GM12801 (cell line): ENCODE measurements around the gene HMX3.

Source experiments
- CTCF ChIP-seq: IDR thresholded peaks from one replicate; pipeline ENCODE4 v1.5.1; 2011; ENCODE audit warnings: control low read depth; ENCODE audit not compliant: insufficient read length; ENCODE audit errors: extremely low read depth

The HMX3 gene

DNA sequence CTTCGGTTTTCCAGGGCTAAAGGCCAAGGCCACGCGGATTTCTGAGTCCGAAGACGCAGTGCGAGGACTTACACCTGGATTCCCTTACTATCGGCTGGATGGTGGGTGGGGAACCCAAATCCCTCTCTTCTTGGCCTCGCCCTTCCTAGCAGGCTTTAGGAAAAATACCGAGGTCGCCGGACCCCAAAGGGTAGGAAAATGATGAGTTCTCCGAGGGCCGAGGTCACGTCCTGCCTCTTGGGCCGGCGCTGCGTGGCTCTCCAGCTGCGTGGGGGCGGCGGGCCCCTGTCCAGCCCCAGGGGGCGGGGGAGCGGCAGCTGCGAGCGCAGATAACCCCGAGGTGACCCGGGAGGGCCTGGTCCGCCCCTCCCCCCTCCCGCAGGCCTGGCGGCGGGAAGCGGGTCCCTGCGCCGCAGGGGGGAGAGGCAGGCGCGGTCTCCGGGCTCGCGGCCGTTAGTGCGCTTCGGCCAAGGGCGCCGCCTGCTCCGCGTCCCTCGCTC is 805 bp upstream of the HMX3 start:
- TF ChIP-seq CTCF, result no peak

DNA sequence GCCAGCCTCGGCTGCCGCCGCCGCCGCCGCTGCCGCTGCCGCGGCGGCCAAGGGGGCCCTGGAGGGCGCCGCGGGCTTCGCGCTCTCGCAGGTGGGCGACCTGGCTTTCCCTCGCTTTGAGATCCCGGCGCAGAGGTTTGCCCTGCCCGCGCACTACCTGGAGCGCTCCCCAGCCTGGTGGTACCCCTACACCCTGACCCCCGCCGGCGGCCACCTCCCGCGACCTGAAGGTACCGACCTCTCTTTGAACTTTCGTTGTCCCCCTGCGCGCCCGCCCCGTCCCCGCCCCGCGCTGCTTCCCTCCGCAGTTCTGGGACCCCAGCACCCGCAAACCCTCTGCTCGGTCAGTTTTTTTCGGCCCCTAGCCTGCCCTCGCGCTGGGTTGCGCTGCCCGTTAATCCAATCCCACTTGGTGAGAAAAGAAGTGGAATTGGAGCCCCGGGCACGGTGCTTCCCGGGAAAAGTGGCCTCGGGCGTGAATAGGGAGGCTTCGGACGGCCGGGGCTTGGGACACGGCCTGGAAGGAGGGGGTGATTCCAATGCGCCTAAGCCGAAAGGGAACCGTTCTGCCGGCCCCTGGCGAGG is 543 bp downstream of the HMX3 start:
- no peak for TF ChIP-seq CTCF

DNA sequence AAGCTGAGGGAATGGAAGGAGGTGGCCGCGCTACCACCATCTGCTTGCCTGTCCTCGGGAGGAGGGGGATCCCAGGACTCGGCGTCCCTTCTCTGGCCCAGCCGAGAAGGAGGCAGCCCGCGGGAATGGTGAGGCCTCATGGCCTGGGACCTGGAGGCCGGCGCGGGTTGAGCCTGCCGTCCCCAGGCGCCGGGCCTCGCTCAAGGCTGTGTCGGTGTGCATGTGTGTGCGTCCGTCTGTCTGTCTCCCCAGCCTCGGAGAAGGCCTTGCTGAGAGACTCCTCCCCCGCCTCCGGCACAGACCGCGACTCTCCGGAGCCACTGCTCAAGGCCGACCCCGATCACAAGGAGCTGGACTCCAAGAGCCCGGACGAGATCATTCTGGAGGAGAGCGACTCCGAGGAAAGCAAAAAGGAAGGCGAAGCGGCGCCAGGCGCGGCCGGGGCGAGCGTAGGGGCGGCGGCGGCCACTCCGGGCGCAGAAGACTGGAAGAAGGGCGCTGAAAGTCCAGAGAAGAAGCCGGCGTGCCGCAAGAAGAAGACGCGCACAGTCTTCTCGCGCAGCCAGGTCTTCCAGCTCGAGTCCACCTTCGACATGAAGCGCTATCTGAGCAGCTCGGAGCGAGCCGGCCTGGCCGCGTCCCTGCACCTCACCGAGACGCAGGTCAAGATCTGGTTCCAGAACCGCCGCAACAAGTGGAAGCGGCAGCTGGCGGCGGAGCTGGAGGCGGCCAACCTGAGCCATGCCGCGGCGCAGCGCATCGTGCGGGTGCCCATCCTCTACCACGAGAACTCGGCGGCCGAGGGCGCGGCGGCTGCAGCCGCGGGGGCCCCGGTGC is 1.3 kb downstream of the HMX3 start:
- TF ChIP-seq CTCF, result no peak

DNA sequence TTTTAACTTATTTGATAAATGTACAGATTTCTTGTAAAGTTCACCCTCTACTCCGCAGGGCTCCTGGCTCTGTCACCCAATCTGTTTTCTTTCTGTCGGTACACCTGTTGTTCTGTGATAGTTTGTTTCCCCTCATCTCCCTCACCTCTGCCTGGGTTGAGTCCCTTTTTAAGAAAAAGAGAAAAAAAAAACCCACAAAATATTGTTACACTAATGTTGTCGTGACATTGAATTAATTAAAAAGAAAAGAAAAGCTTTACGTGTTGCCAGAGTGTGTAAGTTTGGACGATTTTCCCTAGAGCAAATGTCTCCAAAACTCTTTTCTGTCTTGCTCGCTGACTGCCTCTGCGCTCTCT is 3.4 kb downstream of the HMX3 start:
- no peak for TF ChIP-seq CTCF

- no peak for TF ChIP-seq CTCF
Measured at GRCh38 chr10:123139521-123140163, 3.9 kb downstream of the HMX3 start.

DNA sequence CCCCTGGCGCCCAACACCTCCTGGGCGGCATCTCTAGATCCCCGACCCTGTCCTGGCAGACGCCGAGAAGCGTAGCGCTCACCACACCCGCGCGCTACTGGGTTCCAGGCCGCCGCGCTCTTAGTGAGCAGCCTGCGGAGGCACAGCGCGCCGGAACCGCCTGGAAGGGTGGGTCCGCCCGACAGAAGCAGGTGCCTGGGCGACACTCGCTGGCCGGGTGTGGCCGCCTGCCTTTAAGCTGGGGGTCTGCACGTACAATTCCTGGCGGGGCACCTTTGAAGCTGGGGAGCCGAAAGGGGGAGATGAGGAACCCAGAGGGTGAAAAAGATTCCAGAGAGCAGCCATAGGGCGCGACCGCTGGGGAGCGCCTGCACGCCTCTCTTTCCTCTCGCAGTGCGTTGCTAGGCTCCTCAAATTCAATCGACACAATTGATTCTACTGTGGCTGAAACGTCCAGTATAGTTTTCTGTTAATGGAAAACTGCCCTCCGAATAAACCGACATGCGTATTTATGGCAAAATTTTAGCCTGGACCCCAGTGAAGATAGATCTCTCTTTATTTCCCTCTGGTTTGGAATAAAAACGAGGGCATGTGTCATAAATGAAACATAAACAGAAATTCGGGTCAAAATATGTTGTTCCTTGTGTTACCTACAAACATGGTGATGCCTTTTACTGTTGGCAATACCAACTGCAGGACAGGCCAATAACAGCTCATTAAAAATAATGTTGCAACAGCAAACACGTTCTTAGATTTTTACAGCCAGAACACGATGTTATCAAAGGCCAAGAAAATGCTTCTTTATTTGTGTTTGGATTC is 4.6 kb downstream of the HMX3 start:
- TF ChIP-seq CTCF, result no peak

- no peak for TF ChIP-seq CTCF
Measured at GRCh38 chr10:123140983-123141390, 5.2 kb downstream of the HMX3 start.
